CD4-positive, CD25-positive, alpha-beta regulatory T cell (primary cell): ENCODE measurements around the gene SLC9A8. TPM values are rescaled to one million over a fixed set of nuclear protein-coding genes. Genes with fewer than 3 reads are reported as not detected.
A peak's percentile ranks its signal among the peaks of the same experiment; 100 is the strongest.
"Not testable (repeated sequence)": the region's sequence is repeated elsewhere in the genome, so short reads cannot be mapped to it uniquely, and the experiment has no call there.

Experiments
- ATAC-seq, 2 donors: fragments of 150-1000 bp; cut with Tn5 transposase; one replicate each; pipeline ENCODE4 v1.10.0; 2021; ENCODE audit warnings: low read depth in 2 of 2, moderate number of reproducible peaks in 2 of 2, moderate library complexity in 1 of 2
- DNase-seq, 3 donors: peaks; one replicate each; pipeline versions ENCODE4 v3.0.0 to v3.0.0-alpha.2; 2012 to 2022; ENCODE audit warnings: mixed read lengths in 1 of 3
- H3K27ac ChIP-seq: one replicate; pipeline ENCODE4 v1.7.0; 2013; ENCODE audit warnings: mild to moderate bottlenecking, low read length; ENCODE audit not compliant: insufficient read depth, poor library complexity, severe bottlenecking
- H3K27me3 ChIP-seq: one replicate; pipeline ENCODE4 v1.7.0; 2013; ENCODE audit warnings: low read length; ENCODE audit not compliant: control insufficient read depth, insufficient read depth
- H3K36me3 ChIP-seq: one replicate; pipeline ENCODE4 v1.7.0; 2013; ENCODE audit warnings: mild to moderate bottlenecking, low read length, moderate library complexity; ENCODE audit not compliant: control insufficient read depth, insufficient read depth
- H3K4me1 ChIP-seq: 2 replicates; pipeline ENCODE4 v1.7.0; 2013; ENCODE audit warnings: mild to moderate bottlenecking, low read length; ENCODE audit not compliant: insufficient read depth, control insufficient read depth, poor library complexity, severe bottlenecking
- H3K4me3 ChIP-seq: one replicate; pipeline ENCODE4 v1.7.0; 2013; ENCODE audit warnings: low read depth, mild to moderate bottlenecking, low read length, moderate library complexity
- H3K9me3 ChIP-seq, 2 experiments: 1 replicate in 1 of 2; 2 replicates in 1 of 2; pipeline ENCODE4 v1.7.0; 2013; ENCODE audit warnings: low read length in 2 of 2, mild to moderate bottlenecking in 1 of 2, moderate library complexity in 1 of 2; ENCODE audit not compliant: control insufficient read depth in 2 of 2
- H3K27ac Mint-ChIP-seq, 3 donors: one replicate each; pipeline ENCODE4 v1.8.0; 2020 to 2022; ENCODE audit warnings: mild to moderate bottlenecking in 3 of 3, mixed read lengths in 3 of 3, moderate library complexity in 2 of 3
- H3K27me3 Mint-ChIP-seq: one replicate; pipeline ENCODE4 v1.8.0; 2022; ENCODE audit warnings: mild to moderate bottlenecking, mixed read lengths
- H3K36me3 Mint-ChIP-seq: one replicate; pipeline ENCODE4 v1.8.0; 2020; ENCODE audit warnings: mixed read lengths
- H3K4me1 Mint-ChIP-seq, 4 donors: one replicate each; pipeline ENCODE4 v1.8.0; 2020 to 2022; ENCODE audit warnings: mixed read lengths in 4 of 4, mild to moderate bottlenecking in 1 of 4
- H3K4me3 Mint-ChIP-seq, 4 donors: one replicate each; pipeline ENCODE4 v1.8.0; 2020 to 2022; ENCODE audit warnings: mild to moderate bottlenecking in 4 of 4, mixed read lengths in 4 of 4, moderate library complexity in 3 of 4
- H3K9me3 Mint-ChIP-seq, 7 donors: one replicate each; pipeline ENCODE4 v1.8.0; 2020 to 2022; ENCODE audit warnings: mixed read lengths in 7 of 7, mild to moderate bottlenecking in 3 of 7, moderate library complexity in 2 of 7
- polyA plus RNA-seq, 4 donors: library from polyadenylated mRNA; unstranded; fragments of 300-500 nt; fragmentation: Illumina TruSeq; gene quantifications; one replicate each; pipeline ENCODE4 v1.2.3, GENCODE V29; 2021
- total RNA-seq: library from RNA; stranded (reverse); gene quantifications from one replicate; pipeline ENCODE4 v1.2.3, GENCODE V29; 2022

SLC9A8 gene
- total and polyA plus RNA-seq, 5 donors from 2014 or later, result 4.9 to 47.4 (median 7.0) TPM

GRCh38 chr20:49769048-49769581 lies 43.5 kb upstream of the SLC9A8 start:
- H3K27ac Mint-ChIP-seq, result peak overlapping the region in 2 of 3 donors; percentile 57 to 89

GRCh38 chr20:49770634-49771033 lies 42.0 kb upstream of the SLC9A8 start:
- DNase-seq, result no peak
- peak overlapping the region in 1 of 3 donors; percentile 63 for H3K27ac Mint-ChIP-seq
- no peak for ATAC-seq
- Histone ChIP-seq H3K36me3 (no peaks in the 10 kb centered on the region), H3K27me3 (peaks cover 1% of the 10 kb centered on the region), H3K9me3 (no peaks in the 10 kb centered on the region), H3K4me3 (no peak overlapping the region), H3K4me1 (peaks cover 12% of the 10 kb centered on the region), H3K27ac (no peak overlapping the region)
- no peaks in the 10 kb centered on the region for H3K9me3 Mint-ChIP-seq
- peaks cover 20% of the 10 kb centered on the region for H3K27me3 Mint-ChIP-seq
- no peak overlapping the region for H3K4me3 Mint-ChIP-seq
- no peaks in the 10 kb centered on the region for H3K36me3 Mint-ChIP-seq
- peaks cover 8 to 20% (median 16%) of the 10 kb centered on the region in 4 donors for H3K4me1 Mint-ChIP-seq

More at GRCh38 chr20:49769048-49769581, 43.5 kb upstream of the SLC9A8 start:
- Histone ChIP-seq H3K4me3 (peak overlapping the region; percentile 33), H3K4me1 (peaks cover 12% of the 10 kb centered on the region), H3K27me3 (peaks cover 1% of the 10 kb centered on the region), H3K27ac (no peak overlapping the region), H3K9me3 (no peaks in the 10 kb centered on the region), H3K36me3 (no peaks in the 10 kb centered on the region)
- peaks cover 13 to 20% (median 16%) of the 10 kb centered on the region in 4 donors for H3K4me1 Mint-ChIP-seq
- DNase-seq (no peak), ATAC-seq (no peak)
- peak overlapping the region in 3 of 4 donors; percentile 2 to 46 (median 4) for H3K4me3 Mint-ChIP-seq
- no peaks in the 10 kb centered on the region for H3K36me3 Mint-ChIP-seq
- peaks cover 23% of the 10 kb centered on the region for H3K27me3 Mint-ChIP-seq
- H3K9me3 Mint-ChIP-seq, result no peaks in the 10 kb centered on the region

- not testable (repeated sequence) for H3K36me3 Mint-ChIP-seq, DNase-seq, H3K9me3 ChIP-seq, H3K4me3 Mint-ChIP-seq, H3K4me1 ChIP-seq, H3K4me1 Mint-ChIP-seq, H3K27me3 ChIP-seq, H3K27me3 Mint-ChIP-seq, H3K27ac ChIP-seq, H3K27ac Mint-ChIP-seq, H3K4me3 ChIP-seq, H3K9me3 Mint-ChIP-seq, H3K36me3 ChIP-seq, ATAC-seq
Observed at GRCh38 chr20:49774213-49774612, 38.4 kb upstream of the SLC9A8 start.

GRCh38 chr20:49775229-49775693 lies 37.4 kb upstream of the SLC9A8 start:
- no peaks in the 10 kb centered on the region for H3K27me3 ChIP-seq
- Mint-ChIP-seq H3K4me3 (no peak overlapping the region), H3K27ac (no peak overlapping the region), H3K4me1 (peaks cover 0 to 8% (median 0%) of the 10 kb centered on the region in 4 donors), H3K9me3 (no peaks in the 10 kb centered on the region), H3K27me3 (no peaks in the 10 kb centered on the region), H3K36me3 (no peaks in the 10 kb centered on the region)
- DNase-seq (no peak), ATAC-seq (no peak)
- no peaks in the 10 kb centered on the region for H3K36me3 ChIP-seq
- H3K4me1 ChIP-seq, result no peaks in the 10 kb centered on the region
- no peak overlapping the region for H3K27ac ChIP-seq
- H3K9me3 ChIP-seq, result no peaks in the 10 kb centered on the region
- H3K4me3 ChIP-seq, result no peak overlapping the region

- H3K36me3 ChIP-seq, result no peaks in the 10 kb centered on the region
- Mint-ChIP-seq H3K36me3 (no peaks in the 10 kb centered on the region), H3K27ac (no peak overlapping the region), H3K27me3 (peaks cover 4% of the 10 kb centered on the region), H3K4me3 (no peak overlapping the region), H3K4me1 (peaks cover 0 to 16% (median 8%) of the 10 kb centered on the region in 4 donors), H3K9me3 (no peaks in the 10 kb centered on the region)
- peaks cover 5% of the 10 kb centered on the region for H3K4me1 ChIP-seq
- DNase-seq, result no peak
- H3K9me3 ChIP-seq, result no peaks in the 10 kb centered on the region
- H3K4me3 ChIP-seq, result no peak overlapping the region
- ATAC-seq, result no peak
- H3K27ac ChIP-seq, result no peak overlapping the region
- no peaks in the 10 kb centered on the region for H3K27me3 ChIP-seq
Observed at GRCh38 chr20:49779972-49780371, 32.7 kb upstream of the SLC9A8 start.

- Histone ChIP-seq H3K27ac (no peak overlapping the region), H3K4me3 (no peak overlapping the region), H3K4me1 (peaks cover 5% of the 10 kb centered on the region), H3K27me3 (no peaks in the 10 kb centered on the region), H3K9me3 (no peaks in the 10 kb centered on the region), H3K36me3 (no peaks in the 10 kb centered on the region)
- Mint-ChIP-seq H3K9me3 (no peaks in the 10 kb centered on the region), H3K4me3 (no peak overlapping the region), H3K27ac (peak overlapping the region in 1 of 3 donors; percentile 43), H3K4me1 (peaks cover 0 to 18% (median 9%) of the 10 kb centered on the region in 4 donors), H3K27me3 (peaks cover 4% of the 10 kb centered on the region), H3K36me3 (no peaks in the 10 kb centered on the region)
- DNase-seq, result no peak
- ATAC-seq, result no peak
Observed at GRCh38 chr20:49781676-49782075, 31.0 kb upstream of the SLC9A8 start.

- H3K4me3 Mint-ChIP-seq, H3K36me3 Mint-ChIP-seq, H3K9me3 Mint-ChIP-seq: not testable (repeated sequence)
Observed at GRCh38 chr20:49782439-49782838, 30.2 kb upstream of the SLC9A8 start.

More at GRCh38 chr20:49782439-49782838, 30.2 kb upstream of the SLC9A8 start:
- ATAC-seq, H3K36me3 ChIP-seq, H3K27me3 ChIP-seq, H3K9me3 ChIP-seq, H3K4me3 ChIP-seq, H3K4me1 ChIP-seq, H3K27me3 Mint-ChIP-seq, H3K27ac Mint-ChIP-seq, DNase-seq, H3K27ac ChIP-seq: not testable (repeated sequence)
- peaks cover 0 to 16% (median 11%) of the 10 kb centered on the region in 4 donors for H3K4me1 Mint-ChIP-seq
